ENCODE results near the gene ZCCHC13.
"Not testable (repeated sequence)": the region's sequence is repeated elsewhere in the genome, so short reads cannot be mapped to it uniquely, and the experiment has no call there.

Gene ZCCHC13

DNA sequence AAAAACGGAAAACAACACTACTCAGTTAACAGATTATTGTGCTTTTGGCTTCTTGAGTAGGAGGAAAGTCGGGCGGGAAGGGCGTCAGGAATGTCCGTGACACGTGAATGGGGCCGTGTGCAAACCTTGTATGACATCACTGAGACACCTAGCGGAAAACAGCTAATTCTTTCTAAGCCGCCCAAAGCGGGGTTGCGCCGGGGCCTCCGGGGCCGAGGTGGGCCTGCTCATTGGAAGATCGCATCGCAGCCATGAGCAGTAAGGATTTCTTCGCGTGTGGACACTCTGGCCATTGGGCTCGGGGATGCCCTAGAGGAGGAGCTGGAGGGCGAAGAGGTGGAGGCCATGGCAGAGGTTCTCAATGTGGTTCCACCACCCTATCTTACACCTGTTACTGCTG, at the start of gene ZCCHC13:
TSS of gene ZCCHC13 (plus strand) at position 165 of the 400 bp plus-strand sequence. CDS start at position 252, 87 bp downstream.
- no peak for DNase-seq (ENCODE audit: low read depth)

DNA sequence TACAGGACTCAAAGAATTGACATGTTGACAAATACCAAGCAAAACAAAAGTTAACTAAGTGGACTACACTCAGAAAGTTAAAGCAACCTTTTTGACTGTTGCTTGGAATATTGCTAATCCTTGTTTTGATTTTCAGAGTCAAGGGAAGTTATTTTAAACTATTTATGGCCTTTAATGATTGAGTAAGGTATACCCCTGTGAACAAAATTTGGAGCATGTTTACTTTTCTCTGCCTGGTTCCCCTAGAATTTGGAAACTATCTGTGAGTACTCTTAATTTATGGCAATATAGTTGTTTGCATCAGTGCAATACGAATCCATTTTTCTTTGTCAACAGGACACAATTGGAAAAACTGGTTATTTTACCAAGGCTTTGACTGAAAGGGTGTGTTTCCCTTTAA, 45.9 kb upstream of the ZCCHC13 start:
- DNase-seq (ENCODE audit: low read depth): not testable (repeated sequence)

DNA sequence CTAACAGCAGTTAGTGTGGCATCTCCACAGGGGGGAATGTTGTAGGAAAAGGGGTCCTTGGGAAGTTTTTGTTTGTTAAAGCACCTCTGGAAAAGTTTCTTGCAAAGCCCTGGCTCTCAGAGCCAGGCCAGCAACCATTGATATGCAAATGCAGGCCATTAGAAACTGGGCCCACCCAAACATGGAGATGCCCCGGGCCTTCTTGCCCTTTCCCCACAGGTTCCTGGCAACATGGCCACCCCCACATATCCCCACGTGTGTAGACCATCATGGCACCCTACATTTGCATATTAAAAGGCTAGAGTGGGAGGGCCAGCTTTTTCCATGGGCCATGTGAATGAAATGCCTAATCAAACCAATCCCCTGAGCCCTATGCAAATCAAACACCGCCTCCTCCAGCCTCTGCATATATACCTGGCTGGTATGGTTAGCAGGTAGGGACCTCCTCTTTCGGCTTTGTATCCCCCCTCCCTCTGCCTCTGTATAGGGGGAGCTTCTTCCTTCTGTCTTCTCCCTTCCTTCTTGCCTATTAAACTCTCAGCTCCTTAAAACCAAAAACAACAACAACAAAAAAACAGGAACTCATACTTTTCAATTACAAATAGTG, 44.0 kb upstream of the ZCCHC13 start:
- no peak for DNase-seq (ENCODE audit: low read depth)

DNA sequence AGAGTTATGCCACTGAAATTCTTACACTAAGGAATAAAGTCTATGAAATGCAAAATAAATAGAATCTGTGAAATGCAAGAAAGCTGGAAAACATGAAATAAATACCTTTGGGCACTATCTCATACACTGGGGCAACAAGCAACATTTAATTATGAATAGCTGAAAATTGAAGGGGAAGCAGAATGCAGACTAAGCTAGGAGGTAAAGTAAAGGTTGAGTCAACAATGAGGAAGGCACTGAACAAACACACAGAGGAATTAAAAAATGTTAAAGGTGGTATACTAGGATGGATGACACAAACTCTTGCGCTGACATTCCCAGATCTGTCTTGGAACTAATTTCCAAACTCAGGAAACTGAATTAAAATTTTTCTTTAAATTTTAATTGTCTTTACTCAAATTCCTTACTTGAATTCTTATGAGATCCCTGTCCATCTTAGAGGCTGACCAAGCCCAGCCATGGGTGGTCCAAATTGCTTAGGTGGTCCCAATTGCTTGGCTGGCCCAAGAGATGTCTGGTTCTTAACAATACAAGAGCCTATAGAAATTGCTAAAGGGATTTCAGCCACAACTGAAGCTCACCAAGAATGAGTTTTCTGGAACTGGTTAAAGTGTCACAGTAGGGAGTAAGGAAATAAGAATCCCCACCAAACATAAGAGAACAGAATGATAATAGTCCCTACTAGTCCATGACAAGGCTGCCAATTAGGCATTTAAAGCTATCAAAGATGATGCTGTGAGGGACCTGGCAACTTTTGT, 41.3 kb upstream of the ZCCHC13 start:
- no peak for DNase-seq (ENCODE audit: low read depth)

DNA sequence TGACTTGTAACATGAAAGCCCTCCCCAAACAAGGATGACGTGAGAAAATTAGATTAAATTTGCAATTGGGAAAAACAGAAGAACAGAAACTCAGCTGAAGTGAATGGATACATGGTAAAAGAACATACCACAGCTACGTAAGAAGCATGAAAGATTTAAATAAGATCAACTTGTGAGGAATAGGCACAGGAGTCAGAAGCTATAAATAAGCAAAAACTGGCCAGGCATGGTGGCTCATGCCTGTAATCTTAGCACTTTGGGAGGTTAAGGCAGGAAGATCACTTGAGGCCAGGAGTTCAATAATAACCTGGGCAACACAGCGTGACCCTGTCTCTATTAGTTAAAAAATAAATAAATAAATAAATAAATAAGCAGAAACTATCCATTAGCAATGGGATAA, 33.6 kb upstream of the ZCCHC13 start:
- no peak for DNase-seq (ENCODE audit: low read depth)

DNA sequence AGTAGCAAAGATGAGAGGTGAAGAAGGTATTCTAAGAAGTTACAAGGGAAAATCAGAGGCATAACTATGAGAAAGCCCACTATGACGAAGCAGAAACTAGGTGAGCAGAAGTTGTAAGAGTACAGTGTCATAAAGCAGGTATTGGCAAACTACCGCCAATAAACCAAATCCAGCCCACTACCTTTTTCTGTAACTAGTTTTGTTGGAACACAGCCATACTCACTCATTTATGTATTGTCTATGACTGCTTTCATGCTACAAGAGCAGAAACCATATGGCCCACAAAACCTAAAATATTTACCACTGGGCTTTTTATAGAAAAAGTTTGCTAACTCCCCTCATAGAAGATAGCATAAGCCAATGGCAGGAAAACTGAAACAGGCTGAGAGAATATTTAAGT, 31.8 kb upstream of the ZCCHC13 start:
- DNase-seq (ENCODE audit: low read depth): no peak

DNA sequence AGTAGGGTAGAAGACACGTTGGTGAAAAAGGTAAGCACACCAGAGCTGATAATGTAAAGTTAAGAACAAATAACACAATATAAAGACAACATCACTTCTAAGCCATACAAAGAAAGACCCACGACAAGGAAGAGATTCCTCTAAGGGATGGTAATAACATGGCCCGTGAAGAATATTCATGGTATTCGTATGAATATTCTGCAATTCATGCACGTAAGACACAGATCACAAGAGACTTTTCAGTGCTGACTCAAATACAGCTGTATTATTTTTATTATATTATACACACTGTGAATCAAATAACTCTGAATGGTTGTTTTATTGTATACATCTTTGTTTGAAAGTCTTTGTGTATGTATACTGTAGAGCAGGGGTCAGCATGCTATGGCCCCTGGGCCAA, 29.5 kb upstream of the ZCCHC13 start:
- no peak for DNase-seq (ENCODE audit: low read depth)

DNA sequence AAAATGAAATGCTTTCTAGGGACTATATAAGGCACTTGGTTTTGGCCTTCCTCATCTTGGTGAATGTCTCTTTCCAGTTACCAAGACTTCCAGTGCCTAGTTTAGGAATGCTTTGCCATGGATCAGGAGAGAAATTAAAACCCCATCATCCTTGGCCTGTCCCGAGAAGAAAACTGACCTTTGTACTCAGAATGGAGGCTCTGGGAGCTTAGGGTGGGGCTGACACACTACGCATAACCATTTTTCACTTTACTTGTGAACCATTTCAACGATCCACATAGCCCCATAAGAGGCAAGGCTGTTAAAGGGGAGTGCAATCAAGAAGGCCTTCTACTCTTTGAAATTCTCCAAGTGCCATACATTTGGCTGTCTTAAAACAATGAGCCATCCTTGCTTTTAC, 26.7 kb upstream of the ZCCHC13 start:
- no peak for DNase-seq (ENCODE audit: low read depth)

DNA sequence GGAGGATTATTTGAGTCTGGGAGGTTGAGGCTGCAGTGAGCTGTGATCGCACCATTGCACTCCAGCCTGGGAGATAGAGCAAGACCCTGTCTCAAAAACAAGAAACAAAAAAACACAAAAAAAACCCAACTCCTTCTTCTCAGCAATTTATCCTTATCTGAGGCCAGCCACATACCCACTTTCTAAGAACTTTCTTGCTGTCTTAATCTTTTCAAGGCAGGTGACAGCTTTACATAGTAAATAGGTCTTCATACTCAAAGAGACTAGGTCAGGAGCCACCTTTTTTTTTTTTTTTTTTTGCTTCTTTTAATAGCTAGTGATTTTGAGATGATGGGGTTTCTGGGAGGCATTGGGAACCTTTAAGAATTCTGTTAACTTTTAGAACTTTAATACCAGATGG, 26.1 kb upstream of the ZCCHC13 start:
- no peak for DNase-seq (ENCODE audit: low read depth)

DNA sequence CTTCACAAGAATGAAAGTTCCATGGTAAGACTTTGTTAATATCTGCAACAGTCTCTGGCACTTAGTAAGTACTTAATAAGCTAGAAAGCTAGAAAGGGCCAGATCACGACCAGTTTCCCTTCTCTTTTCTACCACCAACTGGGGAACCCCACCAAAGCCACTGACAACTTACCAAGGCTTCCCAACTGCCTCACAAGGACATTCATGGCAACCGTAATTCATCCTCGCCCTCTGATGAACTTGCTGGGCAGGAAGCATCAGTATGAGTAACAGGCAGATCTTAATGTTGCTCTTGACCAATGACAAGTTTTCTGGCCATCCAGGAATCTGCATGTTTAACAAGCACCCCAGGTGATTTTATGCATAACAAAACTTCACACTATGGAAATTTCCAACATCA, 23.2 kb upstream of the ZCCHC13 start:
- DNase-seq (ENCODE audit: low read depth): no peak

DNA sequence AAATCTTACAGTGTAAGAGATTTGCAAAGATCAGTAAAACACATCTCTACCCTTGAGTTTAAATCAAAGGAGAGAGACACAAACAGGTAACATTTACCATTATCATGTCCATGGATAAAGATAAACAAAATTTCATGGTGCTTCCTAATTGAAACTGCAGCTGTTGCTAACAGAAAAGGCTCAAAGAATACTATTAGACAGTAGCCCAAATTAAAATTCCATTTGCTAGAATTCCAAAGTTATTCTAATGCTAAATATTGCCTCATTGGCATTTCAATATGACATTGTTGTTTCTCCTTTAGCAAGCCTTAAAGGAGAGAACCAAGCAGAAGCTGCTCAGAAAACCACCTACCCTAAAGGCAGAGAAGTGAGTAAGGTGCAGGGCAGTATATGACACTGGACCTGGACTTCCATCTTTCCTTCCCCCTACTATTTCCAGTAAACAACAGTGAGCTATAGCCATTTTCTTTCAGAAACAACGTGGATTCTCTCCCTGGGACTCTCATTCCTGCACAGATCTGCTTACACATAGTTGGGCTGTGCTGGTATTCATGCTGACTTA, 19.5 kb upstream of the ZCCHC13 start:
- no peak for DNase-seq (ENCODE audit: low read depth)

DNA sequence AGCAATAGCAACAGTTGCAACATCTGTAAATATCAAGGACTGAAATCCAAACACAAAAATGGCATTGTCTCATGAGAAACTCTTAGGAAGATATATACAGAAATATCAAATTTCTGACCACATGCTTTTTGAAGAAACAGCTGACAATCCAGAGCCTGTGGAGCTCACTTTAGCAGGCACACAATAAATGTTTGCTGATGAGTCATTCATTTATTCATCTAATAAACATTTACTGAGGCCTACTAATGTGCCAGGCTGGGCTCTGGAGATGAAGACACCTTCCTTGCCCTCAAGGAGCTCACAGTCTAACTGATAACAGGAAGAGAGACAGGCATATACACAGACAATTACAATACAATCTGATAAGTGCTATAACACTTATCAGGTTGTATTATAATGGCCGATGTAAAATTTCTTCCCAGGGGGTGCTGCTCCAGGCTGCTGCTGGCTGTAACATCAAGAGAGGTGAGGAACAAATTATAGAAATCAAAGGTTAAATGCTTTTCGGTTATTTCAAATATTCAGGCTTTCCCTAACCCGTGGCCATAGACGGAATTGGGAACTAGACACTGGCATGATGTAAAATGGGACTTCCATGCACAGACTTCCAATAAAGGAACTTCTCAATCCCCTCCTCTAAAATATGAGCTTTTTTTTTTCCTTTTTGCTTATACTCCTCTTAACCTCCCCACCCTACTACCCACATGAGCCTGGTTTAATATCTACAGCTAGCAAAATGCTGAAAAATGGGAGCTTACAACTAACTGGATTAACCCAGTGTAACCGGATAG, 16.8 kb upstream of the ZCCHC13 start:
- DNase-seq (ENCODE audit: low read depth): peak; percentile 83

DNA sequence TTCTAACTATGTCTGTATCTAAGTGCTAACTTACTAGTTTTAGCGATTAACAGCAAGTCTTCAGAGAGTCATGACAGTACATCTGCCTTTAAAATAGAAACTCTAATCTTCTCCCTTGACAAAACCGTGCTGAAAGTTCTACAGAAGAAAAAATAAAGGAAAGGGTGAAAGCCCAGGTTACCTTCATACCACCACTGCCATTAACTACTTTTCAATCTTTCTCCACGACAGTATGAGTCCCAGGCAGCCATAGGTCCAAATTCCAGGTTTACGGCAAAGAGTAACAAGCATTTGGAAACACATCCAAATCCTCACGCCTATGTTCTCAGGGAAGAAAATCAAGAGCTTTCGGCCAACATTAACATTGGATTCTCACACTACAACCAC, 12.4 kb upstream of the ZCCHC13 start:
- DNase-seq (ENCODE audit: low read depth): no peak

DNA sequence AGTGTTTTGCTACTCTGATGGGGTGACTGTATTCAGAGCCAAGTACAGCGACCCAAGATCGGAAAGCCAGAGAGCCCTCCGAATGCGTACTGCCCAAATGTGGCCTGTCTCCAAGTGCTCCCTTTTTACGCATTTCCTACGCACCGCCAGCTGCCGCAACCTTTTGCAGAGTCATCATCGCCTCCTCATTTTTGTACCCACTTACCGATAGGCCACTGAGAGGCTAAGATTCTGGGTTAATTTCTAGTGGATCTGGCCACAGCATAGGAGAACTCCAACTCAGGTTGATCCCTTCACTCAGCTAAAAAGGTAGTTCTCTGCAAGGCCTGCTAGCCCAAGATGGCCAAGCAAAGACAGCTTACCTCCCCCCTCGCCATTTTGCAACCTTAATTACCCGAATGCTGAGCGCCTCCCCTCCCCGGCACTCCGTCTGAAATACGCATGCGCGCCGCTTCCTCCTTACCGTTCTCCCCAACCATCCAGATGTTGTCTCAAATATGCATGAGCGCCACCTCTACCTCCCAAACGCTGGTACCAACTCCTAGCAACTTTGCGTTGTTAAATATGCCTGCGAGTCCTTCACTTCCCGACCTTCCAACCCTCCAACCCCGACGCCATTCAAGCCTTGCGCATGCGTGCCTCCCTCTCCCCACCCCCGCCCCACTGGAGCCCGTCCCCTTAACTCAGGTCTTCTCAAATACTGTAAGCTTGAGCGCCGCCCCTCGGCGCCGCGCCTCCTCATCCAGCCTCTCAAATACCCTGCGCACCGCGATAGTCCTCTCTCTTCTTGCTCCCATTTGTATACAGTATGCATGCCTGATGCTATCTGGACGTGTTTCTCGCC, 11.8 kb upstream of the ZCCHC13 start:
- DNase-seq (ENCODE audit: low read depth): peak; percentile 89

DNA sequence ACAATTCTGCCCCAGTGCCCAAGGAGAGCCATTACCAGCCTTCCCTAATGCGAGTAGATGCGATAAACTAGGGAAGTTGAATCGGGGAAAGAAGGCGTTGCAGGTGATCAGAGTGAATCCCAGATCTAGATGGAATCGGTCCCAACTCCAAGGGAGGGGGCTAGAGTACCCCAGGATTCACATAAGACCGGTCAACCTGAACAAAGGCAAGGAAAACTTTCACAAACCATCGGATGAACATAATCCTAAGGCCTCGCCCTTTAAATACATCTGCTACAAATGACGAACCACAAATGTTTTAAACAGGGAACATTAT, 11.2 kb upstream of the ZCCHC13 start:
- no peak for DNase-seq (ENCODE audit: low read depth)

DNA sequence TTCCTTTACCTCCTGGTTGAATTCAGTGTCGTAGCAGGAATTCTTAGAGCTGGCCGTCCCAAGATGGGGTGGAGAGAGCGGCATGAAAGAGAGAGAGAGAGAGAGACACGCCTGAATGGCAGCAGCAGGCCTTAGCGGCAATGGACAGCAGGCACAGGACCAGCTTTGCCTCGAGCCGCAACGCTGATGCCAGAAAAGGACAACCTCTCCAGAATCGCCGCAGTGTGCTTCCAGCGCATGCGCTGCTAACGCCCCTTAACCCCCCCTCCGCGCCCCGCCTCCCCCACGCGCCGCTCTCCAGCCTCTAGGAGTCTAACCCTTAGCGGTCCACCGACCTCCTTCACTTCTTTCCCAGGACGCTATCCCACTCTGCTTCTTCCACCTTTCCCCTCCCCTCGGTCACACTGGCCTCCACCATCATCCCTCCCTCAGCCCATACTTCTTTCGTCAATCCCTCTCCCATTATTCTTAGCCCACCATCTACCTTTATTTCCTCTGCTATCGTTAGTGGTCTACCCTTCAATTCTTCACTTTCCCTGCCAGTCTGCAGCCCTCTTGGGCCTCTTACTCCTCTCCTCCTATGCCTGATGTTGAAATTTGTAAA, 10.5 kb upstream of the ZCCHC13 start:
- DNase-seq (ENCODE audit: low read depth): peak; percentile 69

DNA sequence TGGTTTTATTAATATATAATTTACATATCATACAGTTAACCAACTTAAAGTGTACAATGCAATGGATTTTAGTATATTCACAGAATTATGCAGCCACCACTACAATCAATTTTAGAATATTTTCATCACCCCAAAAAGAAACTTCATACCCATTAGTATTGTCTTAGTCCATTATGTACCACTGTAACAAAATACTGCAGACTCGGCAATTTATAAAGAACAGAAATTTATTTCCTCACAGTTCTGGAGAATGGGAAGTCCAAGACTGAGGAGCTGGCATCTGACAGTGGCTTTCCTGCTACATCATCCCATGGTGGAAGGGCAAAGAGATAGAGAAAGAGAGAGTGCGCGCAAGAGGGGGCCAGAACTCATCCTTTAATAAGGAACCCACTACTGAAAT, 8.9 kb upstream of the ZCCHC13 start:
- DNase-seq (ENCODE audit: low read depth): no peak

DNA sequence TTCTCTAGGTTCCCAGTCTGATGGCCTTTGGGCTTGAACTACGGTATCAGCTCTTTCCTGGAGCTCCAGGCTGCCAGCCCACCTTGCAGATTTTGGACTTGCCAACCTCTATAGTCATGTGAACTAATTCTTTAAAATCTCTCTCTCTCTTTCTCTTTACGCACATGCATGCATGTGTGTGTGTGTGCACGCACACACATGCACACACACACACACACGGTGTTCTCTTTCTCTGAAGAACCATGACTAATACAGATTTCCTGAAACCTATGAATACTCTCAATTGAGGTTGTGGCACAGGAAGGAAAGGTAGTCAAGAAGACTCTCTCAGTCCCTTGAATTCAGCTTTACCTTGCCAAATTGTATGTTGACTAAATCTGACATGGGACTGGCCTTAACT, 6.2 kb upstream of the ZCCHC13 start:
- no peak for DNase-seq (ENCODE audit: low read depth)

DNA sequence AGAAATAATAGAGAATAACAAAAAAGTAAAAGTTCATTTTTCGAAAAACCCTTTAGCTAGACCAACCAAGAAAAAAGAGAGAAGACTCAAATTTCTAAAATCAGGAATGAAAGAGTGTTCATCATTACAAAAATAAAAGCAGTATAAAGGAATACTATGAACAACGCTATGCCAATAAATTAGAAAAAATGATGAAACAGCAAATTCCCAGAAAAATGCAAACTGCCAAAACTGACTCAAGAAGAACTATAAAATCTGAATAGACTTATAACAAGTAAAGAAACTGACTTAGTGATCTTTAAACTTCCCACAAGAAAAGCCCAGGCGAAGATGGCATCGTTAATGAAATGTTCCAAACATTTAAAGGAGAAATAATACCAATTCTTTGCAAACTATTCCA, 3.1 kb upstream of the ZCCHC13 start:
- no peak for DNase-seq (ENCODE audit: low read depth)

DNA sequence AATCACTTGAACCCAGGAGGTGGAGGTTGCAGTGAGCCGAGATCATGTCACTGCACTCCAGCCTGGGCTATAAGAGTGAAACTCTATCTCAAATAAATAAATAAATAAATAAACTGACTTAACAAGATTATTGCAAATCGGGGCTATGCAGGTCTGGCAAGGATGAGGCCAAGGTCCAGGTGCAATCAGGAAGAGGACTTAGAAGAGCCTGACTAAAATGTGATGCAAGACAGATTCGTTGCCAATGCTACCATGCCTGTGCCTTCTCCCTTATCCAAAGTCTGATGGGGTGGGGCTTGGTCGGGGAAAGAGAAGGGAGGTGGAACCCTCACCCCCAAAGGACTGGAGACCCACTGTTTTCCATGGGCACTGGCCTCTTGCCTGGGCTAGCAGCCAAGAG, 14.7 kb downstream of the ZCCHC13 start:
- no peak for DNase-seq (ENCODE audit: low read depth)

DNA sequence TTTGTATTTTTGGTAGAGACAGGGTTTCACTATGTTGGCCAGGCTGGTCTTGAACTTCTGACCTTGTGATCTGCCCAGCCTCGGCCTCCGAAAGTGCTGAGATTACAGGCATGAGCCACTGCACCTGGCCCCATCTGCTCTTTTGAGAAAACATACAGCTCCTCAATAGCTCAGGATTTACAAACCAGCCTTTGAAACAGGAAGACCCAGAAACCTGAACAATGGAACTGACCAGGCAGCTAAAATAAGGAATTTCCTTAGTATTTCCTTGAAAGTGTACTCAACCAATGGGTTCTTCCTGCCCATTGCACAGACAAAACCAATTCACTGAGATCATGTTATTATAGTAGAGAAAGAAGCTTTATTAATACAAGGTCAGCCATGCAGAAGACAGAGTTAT, 15.3 kb downstream of the ZCCHC13 start:
- not testable (repeated sequence) for DNase-seq (ENCODE audit: low read depth)

DNA sequence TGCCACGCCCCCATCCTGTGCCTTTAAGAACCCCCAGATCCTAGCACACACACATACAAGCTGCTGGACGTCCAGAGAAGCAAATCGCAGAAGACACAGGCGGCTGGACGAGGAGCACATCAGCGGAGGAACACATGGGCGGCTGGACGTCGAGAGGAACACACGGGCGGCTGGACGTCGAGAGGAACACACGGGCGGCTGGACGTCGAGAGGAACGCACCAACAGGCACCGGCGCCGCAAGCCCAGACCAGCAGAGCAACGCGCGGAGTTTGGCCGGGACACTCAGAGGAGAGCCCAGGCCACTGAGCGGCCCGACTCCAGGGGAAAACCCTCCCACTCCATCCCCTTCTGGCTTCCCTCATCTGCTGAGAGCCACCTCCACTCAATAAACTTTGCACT, 17.2 kb downstream of the ZCCHC13 start:
- no peak for DNase-seq (ENCODE audit: low read depth)
